ENCODE data around the gene CRYBG1. TPM values are rescaled to one million over a fixed set of nuclear protein-coding genes. Genes with fewer than 3 reads are reported as not detected.

Gene CRYBG1
- total RNA-seq, 1 experiment from 2014 or later: 5.7 TPM

GRCh38 chr6:106442395-106442794 lies 81.9 kb downstream of the CRYBG1 start:
- Histone ChIP-seq H3K79me1 (ENCODE audit: insufficient read depth, low read depth, low read length, poor library complexity, severe bottlenecking) (no peaks in the 10 kb centered on the region), H3K23ac (ENCODE audit: insufficient read length, low read depth, low read length) (no peak overlapping the region), H3K27ac (ENCODE audit: insufficient read length, low read depth, low read length) (no peak overlapping the region), H3K27me3 (ENCODE audit: insufficient read depth, low read length) (no peaks in the 10 kb centered on the region), H3T11ph (ENCODE audit: low read length) (no peak overlapping the region), H2BK15ac (ENCODE audit: low read depth, low read length) (no peak overlapping the region), H2BK20ac (ENCODE audit: low read depth, low read length, poor library complexity, severe bottlenecking) (no peak overlapping the region), H4K91ac (ENCODE audit: insufficient read length, low read depth, low read length) (no peak overlapping the region), H3K4ac (ENCODE audit: low read depth, low read length) (no peak overlapping the region), H3K4me2 (ENCODE audit: insufficient read depth, insufficient read length, low read length) (no peak overlapping the region), H3K18ac (ENCODE audit: insufficient read length, low read depth, low read length) (no peak overlapping the region), H2AK5ac (ENCODE audit: insufficient read length, low read length) (no peak overlapping the region), H4K20me1 (ENCODE audit: control insufficient read depth, insufficient read depth, insufficient read length) (no peaks in the 10 kb centered on the region), H3K23me2 (ENCODE audit: insufficient read length, low read depth, low read length, poor library complexity, severe bottlenecking) (no peaks in the 10 kb centered on the region), H4K8ac (replicated peaks; ENCODE audit: insufficient read length, low read depth, low read length) (no peak overlapping the region), H2BK5ac (ENCODE audit: insufficient read length, low read length) (no peak overlapping the region), H3K14ac (ENCODE audit: insufficient read depth, low read length) (no peak overlapping the region), H2BK120ac (ENCODE audit: low read depth, low read length, poor library complexity, severe bottlenecking) (no peak overlapping the region), H3K56ac (ENCODE audit: insufficient read length, low read depth, low read length) (no peak overlapping the region), H3K9me3 (ENCODE audit: control insufficient read depth, low read depth, low read length) (no peaks in the 10 kb centered on the region), H2BK12ac (ENCODE audit: insufficient read length, low read depth, low read length) (no peak overlapping the region), H2AFZ (ENCODE audit: low read length) (no peak overlapping the region), H3K4me1 (ENCODE audit: insufficient read depth, low read length) (no peaks in the 10 kb centered on the region), H3K79me2 (ENCODE audit: insufficient read depth, low read length) (no peaks in the 10 kb centered on the region), H4K5ac (ENCODE audit: insufficient read length, low read depth, low read length) (no peak overlapping the region), H3K9ac (ENCODE audit: extremely low read depth, insufficient read length, low read length) (no peak overlapping the region)
- no peaks in the 10 kb centered on the region for H3K36me3 Mint-ChIP-seq (ENCODE audit: insufficient read depth in 1 of 3, low read depth in 3 of 3)
- H3K27me3 Mint-ChIP-seq (ENCODE audit: low read depth): peaks cover 5% of the 10 kb centered on the region; the same call in 1 of the 2 replicates
- H3K4me3 Mint-ChIP-seq: no peak overlapping the region
- no peaks in the 10 kb centered on the region for H3K9me3 Mint-ChIP-seq
- peaks cover 14% of the 10 kb centered on the region in 2 experiments for H3K4me1 Mint-ChIP-seq
- no peak for DNase-seq
- no peak overlapping the region for H3K27ac Mint-ChIP-seq
- no CpG with 5 or more reads among the region's 3 CpGs for WGBS (ENCODE audit: extremely low coverage, insufficient read length, low lambda C conversion rate)
- TF ChIP-seq CTCF (conservative IDR thresholded peaks at IDR 0.05): no peak
